Endothelial cell of umbilical vein (primary cell): ENCODE measurements around the gene MAFF. TPM values are rescaled to one million over a fixed set of nuclear protein-coding genes. Genes with fewer than 3 reads are reported as not detected.

ENCODE experiments used
- BruUV-seq: library from RNA; stranded (reverse); fragments of 400-500 nt; replicated peaks from 2 replicates; lab custom pipeline; 2021; lab: Mats Ljungman, UMichigan
- CTCF ChIA-PET: fragments of 300-600, 350-600 bp; sonication (Branson Sonifier 250); formaldehyde crosslinking; loops from one replicate; lab custom pipeline; 2021; ENCODE audit warnings: antibody characterized with exemption, inconsistent platforms; lab: Charles Lee
- POLR2A ChIA-PET: fragments of 300-600, 350-600 bp; sonication (Branson Sonifier 250); formaldehyde crosslinking; loops from one replicate; lab custom pipeline; 2021; ENCODE audit warnings: antibody characterized with exemption, inconsistent platforms; lab: Charles Lee
- DNase-seq: peaks from one replicate; pipeline ENCODE4 v3.0.0-alpha.2; 2011; ENCODE audit warnings: low read depth, low spot score
- FAIRE-seq: peaks from 2 replicates; lab custom pipeline; 2011; peaks lifted over from hg19 to GRCh38; lab: Jason Lieb, UNC
- H2AFZ ChIP-seq: 2 replicates; pipeline ENCODE4 v1.6.0; 2012; ENCODE audit warnings: low read depth, low read length, control low read depth, inconsistent platforms
- H3K27ac ChIP-seq: 2 replicates; pipeline ENCODE4 v1.5.1; 2011; ENCODE audit warnings: low read depth, mild to moderate bottlenecking, control low read depth, low read length, moderate library complexity; ENCODE audit not compliant: insufficient read depth
- H3K27me3 ChIP-seq, 2 experiments: 2 replicates each; pipeline versions ENCODE4 v1.6.0 to v1.6.1; 2011; ENCODE audit warnings: low read length in 2 of 2, mixed read lengths in 1 of 2; ENCODE audit not compliant: control insufficient read depth in 2 of 2, insufficient read depth in 2 of 2
- H3K36me3 ChIP-seq, 2 experiments: 2 replicates in 1 of 2; 3 replicates in 1 of 2; pipeline ENCODE4 v1.5.1; 2011; ENCODE audit warnings: low read length in 2 of 2, mild to moderate bottlenecking in 1 of 2, moderate library complexity in 1 of 2; ENCODE audit not compliant: control insufficient read depth in 2 of 2, insufficient read depth in 2 of 2; ENCODE audit errors: extremely low read depth in 1 of 2
- H3K4me1 ChIP-seq: 3 replicates; pipeline ENCODE4 v1.5.1; 2011; ENCODE audit warnings: mild to moderate bottlenecking, low read length; ENCODE audit not compliant: control insufficient read depth, insufficient read depth; ENCODE audit errors: extremely low read depth
- H3K4me2 ChIP-seq: 2 replicates; pipeline ENCODE4 v1.6.1; 2011; ENCODE audit warnings: low read length, control low read depth, mixed read lengths; ENCODE audit not compliant: insufficient read depth
- H3K4me3 ChIP-seq, 3 experiments: fragments of 200-600 bp in 1 of 3; sonication (generic), shearing (Covaris generic) in 1 of 3; replicated peaks in 1 of 3; 2 replicates each; pipeline ENCODE4 v1.5.1; 2011 to 2016; ENCODE audit warnings: control low read depth in 3 of 3, low read length in 3 of 3, mild to moderate bottlenecking in 2 of 3, inconsistent platforms in 1 of 3, low read depth in 1 of 3, moderate library complexity in 1 of 3; ENCODE audit not compliant: insufficient read depth in 1 of 3
- H3K79me2 ChIP-seq: 2 replicates; pipeline ENCODE4 v1.6.0; 2012; ENCODE audit warnings: low read length, inconsistent platforms; ENCODE audit not compliant: control insufficient read depth, insufficient read depth
- H3K9ac ChIP-seq: replicated peaks from 2 replicates; pipeline ENCODE3; 2011; ENCODE audit warnings: low read length, control low read depth; ENCODE audit not compliant: insufficient read depth; ENCODE audit errors: extremely low read depth
- H3K9me1 ChIP-seq: replicated peaks from 3 replicates; pipeline ENCODE4 v1.6.0; 2011; ENCODE audit warnings: mild to moderate bottlenecking, low read length; ENCODE audit not compliant: control insufficient read depth, insufficient read depth; ENCODE audit errors: extremely low read depth
- H3K9me3 ChIP-seq: replicated peaks from 2 replicates; pipeline ENCODE4 v1.5.1; 2012; ENCODE audit warnings: low read length, inconsistent platforms; ENCODE audit not compliant: control insufficient read depth, insufficient read depth
- H4K20me1 ChIP-seq: replicated peaks from 2 replicates; pipeline ENCODE3; 2011; ENCODE audit warnings: mild to moderate bottlenecking, low read length; ENCODE audit not compliant: control insufficient read depth, insufficient read depth; ENCODE audit errors: extremely low read depth
- CTCF ChIP-seq, 2 donors: IDR thresholded peaks; 1 replicate in 1 of 2; 2 replicates in 1 of 2; pipeline ENCODE4 v1.5.1; 2011; ENCODE audit warnings: low read length in 2 of 2, mild to moderate bottlenecking in 2 of 2, moderate library complexity in 2 of 2, control low read depth in 1 of 2, inconsistent platforms in 1 of 2, low read depth in 1 of 2; ENCODE audit not compliant: insufficient read depth in 1 of 2; ENCODE audit errors: extremely low read depth in 1 of 2
- EZH2 ChIP-seq: IDR thresholded peaks from 2 replicates; pipeline ENCODE4 v1.6.1; 2012; ENCODE audit warnings: borderline replicate concordance, low read depth, mild to moderate bottlenecking, moderate library complexity, low read length, inconsistent platforms; ENCODE audit not compliant: severe bottlenecking
- FOS ChIP-seq: IDR thresholded peaks from 2 replicates; pipeline ENCODE4 v1.6.1; 2011; ENCODE audit warnings: mild to moderate bottlenecking, low read length, moderate library complexity, borderline replicate concordance; ENCODE audit not compliant: insufficient read depth
- GATA2 ChIP-seq: IDR thresholded peaks from 2 replicates; pipeline ENCODE4 v1.7.0; 2011; ENCODE audit warnings: low read depth, mild to moderate bottlenecking, moderate library complexity, mixed read lengths, low read length; ENCODE audit not compliant: insufficient read length, insufficient read depth
- JUN ChIP-seq: IDR thresholded peaks from 2 replicates; pipeline ENCODE4 v1.6.1; 2011; ENCODE audit warnings: borderline replicate concordance, low read depth; ENCODE audit not compliant: insufficient read length, insufficient read depth
- MAX ChIP-seq: IDR thresholded peaks from 2 replicates; pipeline ENCODE4 v1.6.1; 2011; ENCODE audit not compliant: insufficient read depth, insufficient read length
- MYC ChIP-seq: IDR thresholded peaks from one replicate; pipeline ENCODE4 v1.6.1; 2011; ENCODE audit warnings: mild to moderate bottlenecking, low read depth, low read length
- POLR2A ChIP-seq: IDR thresholded peaks from 2 replicates; pipeline ENCODE4 v1.6.1; 2012; ENCODE audit warnings: low read depth, mild to moderate bottlenecking, control low read depth, low read length
- POLR2AphosphoS5 ChIP-seq: IDR thresholded peaks from 2 replicates; pipeline ENCODE4 v1.6.1; 2012; ENCODE audit warnings: low read depth, mild to moderate bottlenecking, control low read depth, low read length, moderate library complexity; ENCODE audit not compliant: insufficient read depth
- dilution Hi-C: fragments of 300-500 bp; cut with MboI; formaldehyde crosslinking; loops from one replicate; pipeline ENCODE4 v1.15.0; 2019; ENCODE audit warnings: low sequenced_read_pairs; ENCODE audit not compliant: extremely low pct_ligation_motif_present
- intact Hi-C: fragments of 100-400 bp; cut with micrococcal nuclease; formaldehyde crosslinking; loops from one replicate; pipeline ENCODE4 v1.10.0; 2022
- polyA plus RNA-seq, 4 experiments: library from polyadenylated mRNA; depleted of rRNA in 3 of 4; stranded (reverse) in 3 of 4; unstranded in 1 of 4; fragments of >200 nt; gene quantifications; 2 replicates each; pipeline versions ENCODE4 v1.2.1 to v1.2.3, GENCODE V29; 2011 to 2012; ENCODE audit warnings: missing spikeins in 1 of 4
- total RNA-seq: library from RNA; stranded (reverse); gene quantifications from 2 replicates; pipeline ENCODE4 v1.2.3, GENCODE V29; 2021

The MAFF gene
- total and polyA plus RNA-seq, 2 donors (not counting 3 experiments of a cell fraction or from before 2014, with no cell fraction given), result 29.0 to 61.2 TPM

GRCh38 chr22:38244106-38244505, 42.3 kb downstream of the MAFF start:
- no peak for DNase-seq
- no peak overlapping the region for H3K27ac ChIP-seq
- H3K4me1 ChIP-seq, result peaks cover 23% of the 10 kb centered on the region
- POLR2A ChIA-PET, result no interaction called here
- no peaks in the 10 kb centered on the region for H3K9me1 ChIP-seq
- intact Hi-C loops, result no loop called here
- no peaks in the 10 kb centered on the region for H3K27me3 ChIP-seq
- H3K79me2 ChIP-seq, result peaks cover 12% of the 10 kb centered on the region
- H3K9me3 ChIP-seq, result no peaks in the 10 kb centered on the region
- FAIRE-seq, result no peak
- no peak overlapping the region for H3K4me2 ChIP-seq
- H4K20me1 ChIP-seq, result no peaks in the 10 kb centered on the region
- H2AFZ ChIP-seq, result no peak overlapping the region
- TF ChIP-seq FOS (no peak), CTCF (IDR thresholded peaks at IDR 0.05; ENCODE audit: extremely low read depth in 1 of 2, insufficient read depth in 1 of 2, low read depth in 1 of 2, low read length in 2 of 2) (no peak), GATA2 (no peak), EZH2 (no peak), MAX (no peak), MYC (no peak), JUN (no peak), POLR2AphosphoS5 (no peak), POLR2A (no peak)
- dilution Hi-C loops, result no loop called here
- CTCF ChIA-PET, result no interaction called here
- H3K36me3 ChIP-seq, result peaks cover 5 to 38% of the 10 kb centered on the region in 2 experiments
- no peak overlapping the region for H3K4me3 ChIP-seq
- H3K9ac ChIP-seq, result no peak overlapping the region
- BruUV-seq, result no TSS peak
